GM21381 (cell line): ENCODE data around the gene PLEKHG5.

Source experiments
- ATAC-seq: cut with Tn5 transposase; IDR thresholded peaks from one replicate; pipeline ENCODE4 v1.9.1; 2021; ENCODE audit warnings: mild to moderate bottlenecking, moderate library complexity; ENCODE audit not compliant: unreplicated experiment

The PLEKHG5 gene

DNA sequence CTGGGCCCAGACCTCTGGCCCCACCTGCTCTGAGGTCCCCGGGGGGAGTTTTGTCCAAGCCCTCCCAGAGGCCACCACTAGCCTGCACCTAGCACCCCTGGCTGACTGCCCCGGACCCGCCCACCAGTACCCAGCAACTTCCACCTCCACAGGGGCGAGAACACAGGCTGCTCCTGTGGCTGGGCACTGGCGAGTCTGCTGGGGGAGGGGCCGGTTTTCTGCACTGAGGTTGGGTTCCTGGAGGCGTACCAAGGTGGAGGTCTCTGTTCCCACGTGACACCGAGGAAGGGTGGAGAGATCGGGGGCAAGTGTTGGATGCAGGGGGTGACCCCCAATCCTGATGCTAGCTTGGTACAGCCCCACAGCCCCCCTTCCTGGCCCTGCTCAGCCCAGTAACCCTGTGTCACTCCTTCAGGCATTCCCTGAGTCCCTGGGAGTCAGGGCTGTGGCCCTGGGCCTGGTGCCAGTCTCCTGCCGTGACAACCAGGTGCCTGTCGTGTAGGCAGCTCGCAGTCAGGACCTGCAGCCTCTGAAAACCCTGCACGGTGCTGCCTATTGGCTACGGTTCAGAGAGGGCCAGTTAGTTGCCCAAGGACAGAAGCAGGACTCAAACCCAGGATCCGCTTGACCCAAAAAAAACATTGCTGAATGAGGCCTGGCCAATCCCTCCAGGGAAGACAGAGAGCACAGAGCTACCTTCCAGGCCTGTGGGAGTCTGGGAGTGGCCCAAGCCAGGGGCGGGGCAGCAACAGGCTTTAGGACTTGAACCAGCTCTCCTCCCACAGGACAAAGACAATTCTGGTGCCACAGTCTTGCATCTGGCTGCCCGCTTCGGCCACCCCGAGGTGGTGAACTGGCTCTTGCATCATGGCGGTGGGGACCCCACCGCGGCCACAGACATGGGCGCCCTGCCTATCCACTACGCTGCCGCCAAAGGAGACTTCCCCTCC lies 63.8 kb downstream of the PLEKHG5 start:
- ATAC-seq: no peak

DNA sequence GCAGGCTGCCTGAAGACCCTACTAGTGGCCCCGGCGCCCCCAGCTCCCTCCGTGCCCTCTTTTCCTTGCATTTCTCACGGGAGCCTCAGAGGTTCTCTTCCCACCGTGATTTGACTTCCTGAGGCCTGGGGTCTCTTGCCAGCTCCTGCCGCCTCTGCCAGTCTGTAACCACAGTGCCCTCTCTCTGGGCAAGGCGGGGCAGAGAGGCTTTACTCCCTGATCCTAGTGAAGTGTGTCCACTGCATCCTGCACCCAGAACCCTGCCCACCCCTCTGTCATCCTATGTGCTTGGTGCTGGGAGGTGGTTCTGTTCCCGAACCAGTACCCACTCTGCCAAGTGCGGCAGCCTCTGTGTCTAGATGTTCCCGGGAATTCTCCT lies 64.5 kb downstream of the PLEKHG5 start:
- ATAC-seq: no peak

DNA sequence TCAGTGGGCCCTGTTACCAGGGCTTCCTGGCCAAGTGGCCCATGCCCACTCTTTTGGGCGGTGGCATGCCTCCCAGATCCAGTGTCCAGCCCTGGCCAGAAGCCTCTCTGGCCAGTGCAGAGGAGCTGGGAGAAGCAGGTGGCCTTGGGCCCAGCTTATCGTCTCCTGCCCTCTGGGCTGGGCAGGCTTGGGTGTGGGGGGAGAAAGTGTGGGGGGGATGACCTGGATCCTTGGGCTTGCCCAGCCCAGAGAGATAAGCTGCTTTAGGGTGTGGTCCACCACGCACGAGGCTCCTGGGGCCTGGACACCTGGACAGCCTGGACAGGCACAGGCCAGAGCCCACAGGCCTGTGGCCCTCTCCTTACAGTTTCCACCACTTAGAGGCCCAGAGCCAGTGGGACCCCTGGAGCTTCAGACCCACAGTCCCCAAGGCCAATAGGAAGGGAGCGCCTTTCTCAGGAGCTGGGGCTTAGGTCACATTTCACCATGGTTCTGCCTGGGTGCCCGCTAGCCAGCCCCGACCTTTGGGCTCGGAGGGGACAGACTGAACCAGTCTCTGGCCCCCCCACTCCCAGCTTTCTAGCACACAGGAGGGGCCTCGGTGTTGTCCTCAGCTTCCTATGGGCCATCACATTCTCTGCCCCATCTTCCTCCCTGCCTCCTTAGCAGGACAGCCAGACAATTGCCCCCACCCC lies 65.0 kb downstream of the PLEKHG5 start:
- ATAC-seq: no peak

DNA sequence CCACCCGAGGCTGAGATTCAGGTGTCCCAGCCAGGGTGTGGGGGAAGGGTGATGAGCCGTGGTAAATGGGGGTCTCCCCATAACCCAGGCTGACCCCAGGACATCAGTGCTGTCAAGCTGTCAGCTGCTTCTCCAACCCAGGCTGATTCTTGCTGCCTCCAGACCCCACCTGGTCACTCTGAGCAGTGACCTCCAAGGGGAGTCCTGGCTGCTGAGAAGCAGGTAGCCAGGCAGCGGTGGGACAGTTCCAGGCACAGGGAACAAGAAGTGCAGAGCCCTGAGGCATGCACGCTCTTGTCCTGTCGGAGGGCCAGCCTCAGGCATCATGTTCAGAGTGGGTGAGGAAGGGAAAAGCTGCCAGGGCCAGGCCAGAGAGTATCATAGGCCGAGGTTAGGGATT lies 65.8 kb downstream of the PLEKHG5 start:
- ATAC-seq: no peak

DNA sequence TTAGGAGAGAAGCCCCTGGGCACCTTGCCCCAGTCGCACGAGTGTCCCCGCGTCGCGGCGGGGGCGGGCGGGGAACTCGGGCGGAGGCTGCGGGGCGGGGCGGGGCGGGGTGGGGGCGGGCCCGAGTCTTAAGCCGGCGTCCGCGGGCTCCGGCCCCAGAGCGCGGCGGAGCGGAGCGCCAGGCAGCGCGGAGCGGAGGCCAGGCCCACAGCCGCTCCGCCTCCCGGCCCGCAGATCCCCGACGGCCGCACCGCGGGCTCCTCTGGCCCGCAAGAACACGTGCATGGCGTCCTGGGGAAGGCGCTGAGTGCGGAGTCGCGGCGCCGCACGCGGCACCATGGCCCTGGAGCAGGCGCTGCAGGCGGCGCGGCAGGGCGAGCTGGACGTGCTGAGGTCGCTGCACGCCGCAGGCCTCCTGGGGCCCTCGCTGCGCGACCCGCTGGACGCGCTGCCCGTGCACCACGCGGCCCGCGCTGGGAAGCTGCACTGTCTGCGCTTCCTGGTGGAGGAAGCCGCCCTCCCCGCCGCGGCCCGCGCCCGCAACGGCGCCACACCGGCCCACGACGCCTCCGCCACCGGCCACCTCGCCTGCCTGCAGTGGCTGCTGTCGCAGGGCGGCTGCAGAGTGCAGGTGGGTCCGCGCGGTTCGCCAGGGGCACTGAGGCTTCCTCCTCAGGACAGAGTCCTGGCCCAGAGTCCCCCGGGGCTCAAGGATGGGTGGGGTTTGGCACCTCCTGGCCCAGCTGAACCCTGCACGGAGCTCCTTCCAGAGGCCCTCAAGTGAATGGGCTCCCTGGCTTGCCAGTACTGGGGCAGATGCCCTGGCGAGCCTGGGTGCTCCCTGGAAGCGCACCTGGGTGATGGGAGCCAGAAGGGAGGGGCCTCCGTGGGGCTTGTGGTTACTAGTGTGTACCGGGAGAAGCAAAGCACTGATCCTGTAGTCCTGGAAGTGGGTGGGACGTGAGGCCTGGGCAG lies 66.6 kb downstream of the PLEKHG5 start, which contains the start of gene ESPN:
Gene ESPN (plus strand): TSS at position 158 of the 975 bp plus-strand sequence. CDS start 180 bp downstream, at position 338.
- no peak for ATAC-seq

DNA sequence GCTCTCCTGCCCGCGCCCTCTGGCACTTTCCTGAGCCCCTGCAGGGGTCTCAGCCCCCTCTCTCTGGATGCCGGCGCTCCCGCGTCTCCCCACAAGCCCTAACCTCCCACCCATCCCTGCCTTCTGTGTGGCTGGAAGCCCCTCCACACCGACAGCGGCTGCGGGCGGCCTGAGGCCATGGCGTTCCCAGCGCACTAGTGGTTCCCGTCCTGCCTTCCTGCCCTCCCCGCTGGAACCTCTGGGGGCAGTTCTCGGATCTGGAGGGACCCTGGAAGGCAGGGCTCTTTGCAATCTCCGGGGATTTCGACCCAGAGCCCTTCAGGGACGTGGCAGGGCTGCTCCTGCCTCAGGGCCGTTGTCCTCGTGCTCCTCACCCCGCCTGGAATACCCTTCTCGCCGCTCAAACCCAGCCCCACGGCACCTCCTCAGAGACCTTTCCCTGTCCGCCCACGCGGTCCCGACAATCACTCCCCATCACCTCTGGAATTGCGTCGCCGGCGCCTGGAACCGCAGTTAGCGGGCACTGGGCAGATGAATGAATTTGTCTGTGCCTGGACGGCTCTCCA lies 67.4 kb downstream of the PLEKHG5 start:
- no peak for ATAC-seq

DNA sequence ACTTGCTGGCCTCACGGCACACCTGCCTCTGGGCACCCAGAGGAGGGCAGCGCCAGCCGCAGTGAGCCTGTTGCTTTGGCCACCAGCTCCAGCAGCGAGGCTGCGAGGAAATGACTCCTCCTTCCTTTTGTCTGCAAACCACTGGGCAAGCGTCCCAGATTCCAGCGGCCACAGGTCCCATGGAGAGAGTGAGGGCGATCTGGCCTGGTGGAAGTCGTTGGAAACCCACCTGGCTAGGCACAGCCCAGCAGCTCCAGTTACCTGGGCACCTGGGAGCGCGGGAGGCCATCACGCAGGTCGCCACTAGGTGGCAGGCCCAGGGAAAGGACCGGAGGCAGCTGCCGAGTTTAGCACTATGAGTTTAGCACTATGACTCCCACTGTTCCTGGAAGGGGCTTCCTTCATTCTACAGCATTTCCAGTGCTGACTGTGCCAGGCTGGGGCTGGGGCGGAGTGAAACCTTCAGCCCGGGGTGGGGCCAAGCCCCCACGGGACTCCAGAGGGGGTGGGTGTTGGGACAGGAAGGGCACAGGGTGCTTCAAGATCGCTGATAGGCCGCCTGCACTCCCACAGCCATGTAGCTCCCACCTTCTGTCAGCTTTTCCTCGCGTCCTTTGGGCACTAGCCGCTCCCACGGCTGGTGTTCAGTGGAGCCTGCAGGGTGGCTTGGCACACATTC lies 68.0 kb downstream of the PLEKHG5 start:
- no peak for ATAC-seq

DNA sequence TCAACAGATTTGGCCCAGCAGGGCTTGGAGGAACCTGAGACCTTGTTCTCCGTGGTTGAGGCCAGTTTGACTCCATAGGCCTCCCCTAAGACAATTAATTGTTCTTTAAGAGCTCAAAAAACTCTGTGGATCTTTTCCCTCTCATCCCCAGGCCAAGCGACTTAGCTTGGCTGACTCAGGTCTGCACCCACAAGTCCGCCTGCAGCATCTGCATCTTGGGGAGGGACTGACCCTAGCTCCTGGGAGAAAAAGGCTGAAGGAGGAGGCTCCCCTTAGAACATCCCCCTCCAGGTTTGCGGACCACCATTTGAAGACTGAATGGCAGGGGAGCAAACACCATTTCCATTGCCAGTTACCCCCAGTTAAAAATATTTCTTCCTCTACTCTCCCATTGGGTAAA lies 70.2 kb downstream of the PLEKHG5 start:
- no peak for ATAC-seq

DNA sequence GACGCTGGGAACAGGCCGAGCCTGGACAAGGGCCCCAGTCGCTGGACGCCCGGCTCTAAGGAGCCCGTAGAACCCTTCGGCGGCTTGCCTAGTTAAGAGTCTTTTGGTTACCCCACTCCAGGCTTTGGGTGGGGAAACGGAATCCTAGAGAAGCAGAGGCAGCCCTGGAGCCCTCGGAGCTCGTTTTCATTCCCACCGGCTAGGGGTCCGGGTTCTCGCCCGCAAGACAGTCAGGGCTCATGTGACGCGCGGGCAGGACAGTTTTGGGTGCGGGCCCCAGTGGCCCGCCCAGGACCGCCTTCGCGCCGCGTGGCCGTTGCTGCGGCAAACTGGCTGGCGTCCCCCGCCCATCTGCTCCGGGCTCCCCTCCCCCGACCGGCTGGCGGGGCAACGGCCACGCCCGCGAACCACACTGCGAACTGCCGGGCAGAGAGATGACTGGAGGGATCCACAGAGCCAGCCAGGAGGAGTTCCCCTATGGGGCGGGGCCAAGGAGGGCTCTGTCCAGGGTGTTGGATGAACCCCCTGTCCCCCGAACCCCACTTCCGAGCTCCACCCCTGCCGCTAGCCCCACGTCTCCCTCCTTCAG lies 70.9 kb downstream of the PLEKHG5 start:
- ATAC-seq: no peak

DNA sequence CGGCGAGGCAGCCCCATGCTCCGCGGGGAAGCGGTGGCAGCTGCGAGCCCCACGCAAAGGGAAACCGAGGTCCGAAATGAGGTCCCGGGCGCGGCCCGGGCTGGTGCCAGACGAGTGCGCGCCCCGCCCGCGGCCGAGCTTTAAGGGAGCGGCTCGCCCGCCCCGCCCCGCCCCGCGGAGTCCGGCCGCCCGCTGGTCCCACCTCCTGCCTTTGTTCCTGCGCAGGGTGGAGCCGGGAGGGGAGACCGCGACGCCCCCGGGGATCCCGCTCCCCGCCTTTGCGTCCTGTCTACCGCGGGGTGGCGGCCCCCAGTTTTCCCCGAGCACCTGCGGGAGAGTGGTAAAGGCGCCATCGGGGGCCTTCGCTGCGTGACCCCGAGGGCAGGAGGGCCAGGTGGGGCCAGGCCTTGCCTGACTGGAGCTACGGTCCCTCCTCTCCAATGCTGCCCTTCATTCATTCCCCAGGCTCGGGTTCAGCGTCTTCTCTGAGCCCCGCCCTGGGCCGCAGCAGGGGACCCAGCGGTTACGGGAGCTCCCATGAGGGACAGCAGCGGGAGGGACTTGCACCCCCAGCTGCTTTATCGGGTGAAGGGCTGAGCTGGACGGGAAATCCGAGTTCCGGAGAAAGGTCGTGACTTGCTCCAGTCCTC lies 71.5 kb downstream of the PLEKHG5 start, which contains the start of gene HES2:
Gene HES2 (minus strand): TSS at position 116 of the 650 bp plus-strand sequence. CDS start 99 bp downstream, at position 17.
- no peak for ATAC-seq

DNA sequence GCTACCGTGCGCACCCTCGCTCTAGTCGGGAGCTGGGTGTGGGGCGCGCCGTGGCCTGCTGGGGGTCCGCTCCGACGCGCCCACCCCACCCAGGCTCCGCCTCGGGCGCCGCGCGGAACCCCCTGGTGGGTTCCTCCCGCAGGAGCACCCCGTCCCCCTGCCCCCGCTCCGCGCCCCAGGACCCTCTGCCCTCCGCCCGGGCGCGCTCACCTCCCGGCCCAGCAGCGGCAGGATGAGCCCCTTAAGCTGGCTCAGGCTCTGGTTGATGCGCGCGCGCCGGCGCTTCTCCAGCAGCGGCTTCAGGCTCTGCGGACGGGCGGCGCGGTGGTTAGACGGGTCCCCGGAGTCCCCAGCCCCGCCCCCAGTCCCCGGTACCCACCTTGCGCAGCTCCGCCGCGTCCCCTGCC lies 72.1 kb downstream of the PLEKHG5 start:
- ATAC-seq: no peak

DNA sequence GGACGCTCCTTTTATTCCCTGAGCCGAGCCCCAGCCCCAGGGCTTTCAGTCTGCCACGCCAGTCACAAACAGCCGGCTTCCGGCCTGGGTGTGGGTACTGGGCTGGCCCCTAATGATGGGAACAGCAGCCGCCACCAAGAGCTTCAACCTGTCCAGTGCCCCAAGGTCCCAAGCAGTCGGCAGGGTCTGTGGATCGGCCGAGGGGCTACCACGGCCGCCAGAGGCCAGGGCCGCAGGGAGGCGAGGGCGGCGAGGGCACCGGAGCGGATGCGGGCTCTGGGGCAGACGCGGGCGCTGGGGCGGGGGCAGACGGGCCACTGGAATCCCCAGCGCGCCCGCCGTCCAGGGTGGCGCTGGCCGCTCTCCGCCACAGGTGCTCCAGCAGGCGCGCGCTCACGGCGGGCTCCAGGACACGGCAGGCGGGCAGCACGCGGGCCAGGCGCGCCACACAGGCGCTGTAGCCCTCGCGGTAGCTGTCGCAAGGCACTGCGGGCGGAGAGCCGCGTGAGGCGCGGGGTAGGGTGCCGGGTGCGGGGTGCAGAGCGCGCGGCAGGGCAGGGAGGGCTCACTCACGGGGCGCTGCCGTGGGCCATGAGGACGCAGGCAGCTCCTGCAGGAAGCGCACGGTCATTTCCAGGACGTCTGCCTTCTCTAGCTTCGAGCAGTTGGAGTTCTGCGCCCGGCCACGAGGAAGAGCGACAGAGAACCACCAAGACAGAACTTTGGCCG lies 72.6 kb downstream of the PLEKHG5 start:
- no peak for ATAC-seq

DNA sequence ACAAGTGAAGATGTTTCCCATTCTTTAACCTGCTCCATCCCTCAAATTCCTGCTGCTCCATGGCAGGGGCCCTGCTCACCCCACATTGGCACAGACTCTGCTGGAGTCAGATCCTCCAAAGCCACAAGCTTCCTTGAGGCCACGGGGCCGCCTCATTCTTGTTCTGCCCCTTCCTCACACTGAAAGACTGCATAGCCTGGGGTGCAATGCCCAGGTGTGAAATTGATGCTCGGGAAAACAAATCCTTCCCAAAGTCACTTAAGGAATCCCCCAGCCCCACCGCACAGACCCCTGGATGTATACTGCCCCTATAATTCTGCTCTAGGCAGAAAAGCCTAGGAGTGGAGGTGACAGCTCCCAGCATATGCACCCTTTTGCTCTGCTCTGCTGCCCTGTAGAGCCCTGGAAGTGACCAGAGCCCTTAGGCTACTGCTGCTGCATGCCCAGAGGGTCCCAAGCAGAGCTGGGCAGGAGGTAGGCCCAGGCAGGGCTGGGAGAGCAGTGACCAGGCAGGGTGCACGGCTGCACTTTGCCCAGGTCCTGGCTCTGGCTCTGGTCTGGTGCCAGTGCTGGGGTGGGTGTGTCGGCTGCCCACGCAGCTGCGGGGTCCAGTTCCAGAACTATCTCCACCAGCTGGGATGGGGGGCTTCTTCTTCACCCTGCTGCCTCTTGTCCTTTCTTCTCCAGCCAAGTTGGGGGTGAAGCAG lies 73.4 kb downstream of the PLEKHG5 start:
- ATAC-seq: no peak
